HG03064 (cell line): Measurements from ENCODE around the gene ATOX1.
"Not testable (repeated sequence)": the region's sequence is repeated elsewhere in the genome, so short reads cannot be mapped to it uniquely, and the experiment has no call there.

Experiments used
- ATAC-seq: cut with Tn5 transposase; IDR thresholded peaks from one replicate; pipeline ENCODE4 v1.9.1; 2021; ENCODE audit warnings: low read depth; ENCODE audit not compliant: unreplicated experiment

Gene ATOX1

GRCh38 chr5:151734064-151734408, 24.4 kb downstream of the ATOX1 start:
- no peak for ATAC-seq

- ATAC-seq = no peak
These were observed 24.9 kb downstream of the ATOX1 start for GRCh38 chr5:151733358-151734063.

- ATAC-seq = no peak
These were observed 28.1 kb downstream of the ATOX1 start for GRCh38 chr5:151730381-151730780.

GRCh38 chr5:151729597-151729996, 28.8 kb downstream of the ATOX1 start:
- not testable (repeated sequence) for ATAC-seq

- no peak for ATAC-seq
These were observed 34.1 kb downstream of the ATOX1 start for GRCh38 chr5:151724360-151724759.

GRCh38 chr5:151722546-151722945, 35.9 kb downstream of the ATOX1 start:
- ATAC-seq = no peak

- no peak for ATAC-seq
These were observed 36.5 kb downstream of the ATOX1 start for GRCh38 chr5:151721812-151722391.

- ATAC-seq = peak; percentile 86
These were observed 37.3 kb downstream of the ATOX1 start for GRCh38 chr5:151721087-151721646.

- no peak for ATAC-seq
These were observed 38.2 kb downstream of the ATOX1 start for GRCh38 chr5:151720215-151720614.

GRCh38 chr5:151719228-151720000, 39.0 kb downstream of the ATOX1 start:
- no peak for ATAC-seq

GRCh38 chr5:151718646-151719045, 39.8 kb downstream of the ATOX1 start:
- no peak for ATAC-seq

- no peak for ATAC-seq
These were observed 40.3 kb downstream of the ATOX1 start for GRCh38 chr5:151718153-151718552.

- no peak for ATAC-seq
These were observed 41.0 kb downstream of the ATOX1 start for GRCh38 chr5:151717416-151717815.

GRCh38 chr5:151709109-151709735, 49.2 kb downstream of the ATOX1 start:
- ATAC-seq = no peak

- no peak for ATAC-seq
These were observed 50.3 kb downstream of the ATOX1 start for GRCh38 chr5:151708126-151708525.

- no peak for ATAC-seq
These were observed 50.9 kb downstream of the ATOX1 start for GRCh38 chr5:151707567-151707966.

GRCh38 chr5:151706906-151707305, 51.5 kb downstream of the ATOX1 start:
- no peak for ATAC-seq

- ATAC-seq = no peak
These were observed 54.7 kb downstream of the ATOX1 start for GRCh38 chr5:151703780-151704179.

- peak; percentile 92 for ATAC-seq
These were observed 55.2 kb downstream of the ATOX1 start for GRCh38 chr5:151703227-151703626.

- peak; percentile 48 for ATAC-seq
These were observed 57.6 kb downstream of the ATOX1 start for GRCh38 chr5:151700820-151701219.

GRCh38 chr5:151700296-151700695, 58.1 kb downstream of the ATOX1 start:
- no peak for ATAC-seq
